ENCODE measurements around the gene DOCK10. TPM values are rescaled to one million over a fixed set of nuclear protein-coding genes. Genes with fewer than 3 reads are reported as not detected.

The DOCK10 gene
- total RNA-seq, 4 donors from 2014 or later: 8.3 to 47.4 (median 18.3) TPM

- TF ChIP-seq CTCF (IDR thresholded peaks at IDR 0.05; ENCODE audit: low read depth): no peak
These were observed 939 bp downstream of the DOCK10 start for GRCh38 chr2:225041207-225041850.

- no peak for TF ChIP-seq CTCF (IDR thresholded peaks at IDR 0.05; ENCODE audit: low read depth)
These were observed 1.4 kb downstream of the DOCK10 start for GRCh38 chr2:225040856-225041206.

- TF ChIP-seq CTCF (IDR thresholded peaks at IDR 0.05; ENCODE audit: low read depth): no peak
These were observed 2.1 kb downstream of the DOCK10 start for GRCh38 chr2:225040142-225040541.

- no peak for TF ChIP-seq CTCF (IDR thresholded peaks at IDR 0.05; ENCODE audit: low read depth)
These were observed 4.1 kb downstream of the DOCK10 start for GRCh38 chr2:225038231-225038523.

GRCh38 chr2:225037415-225038230 lies 4.6 kb downstream of the DOCK10 start:
- TF ChIP-seq CTCF (IDR thresholded peaks at IDR 0.05; ENCODE audit: low read depth): no peak

GRCh38 chr2:225036431-225036830 lies 5.8 kb downstream of the DOCK10 start:
- no peak for TF ChIP-seq CTCF (IDR thresholded peaks at IDR 0.05; ENCODE audit: low read depth)

- TF ChIP-seq CTCF (IDR thresholded peaks at IDR 0.05; ENCODE audit: low read depth): no peak
These were observed 8.6 kb downstream of the DOCK10 start for GRCh38 chr2:225033440-225034318.
